NCI-H2196 (cell line): ENCODE measurements around the gene MAGI3.
"Not testable (repeated sequence)": the region's sequence is repeated elsewhere in the genome, so short reads cannot be mapped to it uniquely, and the experiment has no call there.

Experiments
- DNase-seq: peaks from one replicate; lab custom pipeline; 2025; ENCODE audit not compliant: unreplicated experiment; lab: John Stamatoyannopoulos, UW

MAGI3 gene

DNA sequence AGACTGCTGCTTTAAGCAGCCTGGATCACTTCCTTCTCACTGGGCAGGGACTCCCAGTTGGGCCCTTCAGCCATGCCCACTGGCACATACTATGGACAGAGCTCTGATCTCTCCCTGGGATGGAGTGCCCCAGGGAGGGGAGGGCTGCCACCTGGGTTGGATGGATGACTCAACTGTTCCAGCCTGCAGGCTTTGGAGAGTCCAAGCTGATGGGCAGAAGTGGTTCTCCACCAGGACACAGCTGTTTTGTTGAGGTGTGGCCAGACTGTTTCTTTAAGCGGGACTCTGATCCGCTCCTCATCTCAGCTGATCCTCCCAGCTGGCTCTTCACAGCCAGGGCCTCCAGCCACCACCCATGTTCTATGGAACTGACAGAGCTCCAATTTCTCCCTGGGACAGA is 166.9 kb downstream of the MAGI3 start:
- DNase-seq: no peak

- DNase-seq: no peak
Measured at GRCh38 chr1:113565621-113566020, 175.3 kb downstream of the MAGI3 start.

GRCh38 chr1:113567427-113567826 is 177.1 kb downstream of the MAGI3 start:
- no peak for DNase-seq

- DNase-seq: not testable (repeated sequence)
Measured at GRCh38 chr1:113575744-113576260, 185.5 kb downstream of the MAGI3 start.

GRCh38 chr1:113576271-113576670 is 186.0 kb downstream of the MAGI3 start:
- DNase-seq: no peak

DNA sequence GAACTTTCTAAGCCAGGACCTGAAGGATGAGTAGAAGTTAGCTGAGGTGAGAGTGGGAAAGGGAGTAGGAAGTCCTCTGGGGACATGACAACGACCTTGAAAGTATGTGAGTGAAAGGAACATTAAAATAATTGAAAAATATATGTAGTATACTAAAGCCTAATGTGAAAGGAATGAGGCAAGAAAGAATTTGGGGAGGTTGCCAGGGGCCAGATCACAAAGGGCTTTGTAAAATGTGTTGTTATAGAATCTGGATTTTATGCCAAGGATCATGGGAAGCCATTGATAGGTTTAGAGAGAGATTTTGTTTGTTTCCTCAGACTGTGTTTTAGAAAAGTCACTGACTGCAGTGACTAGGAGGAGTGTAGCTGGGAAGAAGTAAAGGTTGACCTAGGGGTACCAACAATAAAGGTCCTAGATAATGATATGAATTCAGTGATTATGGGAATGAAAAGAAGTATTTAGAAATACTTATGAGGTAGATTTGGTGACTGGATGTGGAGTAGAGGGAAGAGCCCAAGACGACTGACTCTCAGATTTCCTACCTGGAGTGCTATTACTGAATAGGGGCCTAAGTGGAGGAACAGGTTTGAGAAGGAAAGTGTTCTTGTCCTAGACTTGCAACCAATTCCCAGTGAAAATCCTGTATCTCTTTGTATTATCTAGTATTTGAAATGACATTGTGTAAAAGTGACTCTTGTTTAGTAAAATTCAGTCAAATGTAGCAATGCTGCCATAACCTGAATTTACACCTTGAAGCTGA is 189.1 kb downstream of the MAGI3 start:
- no peak for DNase-seq

GRCh38 chr1:113581323-113581722 is 191.0 kb downstream of the MAGI3 start:
- DNase-seq: no peak

GRCh38 chr1:113582084-113582483 is 191.8 kb downstream of the MAGI3 start:
- DNase-seq: no peak

DNA sequence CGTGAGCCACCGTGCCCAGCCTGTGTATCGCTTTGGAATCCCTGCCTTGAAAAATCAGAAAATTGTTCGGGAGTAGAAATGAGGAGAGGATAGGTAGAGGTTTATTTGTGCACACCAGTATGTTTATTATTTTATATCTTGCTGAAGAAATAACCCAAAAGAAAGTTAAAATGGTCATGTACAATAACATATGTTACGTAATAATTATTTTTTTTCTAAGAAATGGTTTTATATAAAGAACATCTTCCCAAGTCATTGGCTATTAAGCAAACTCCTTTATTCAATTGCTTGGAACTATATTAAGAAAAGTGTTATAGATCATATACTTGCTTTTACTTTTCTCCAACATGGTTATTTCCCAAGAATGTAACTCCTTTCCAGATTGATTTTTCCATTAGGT is 197.2 kb downstream of the MAGI3 start:
- no peak for DNase-seq

GRCh38 chr1:113592230-113592629 is 201.9 kb downstream of the MAGI3 start:
- no peak for DNase-seq

- no peak for DNase-seq
Measured at GRCh38 chr1:113593550-113594297, 203.4 kb downstream of the MAGI3 start.

GRCh38 chr1:113604466-113604865 is 214.2 kb downstream of the MAGI3 start:
- DNase-seq: not testable (repeated sequence)

- DNase-seq: no peak
Measured at GRCh38 chr1:113605146-113605545, 214.8 kb downstream of the MAGI3 start.

DNA sequence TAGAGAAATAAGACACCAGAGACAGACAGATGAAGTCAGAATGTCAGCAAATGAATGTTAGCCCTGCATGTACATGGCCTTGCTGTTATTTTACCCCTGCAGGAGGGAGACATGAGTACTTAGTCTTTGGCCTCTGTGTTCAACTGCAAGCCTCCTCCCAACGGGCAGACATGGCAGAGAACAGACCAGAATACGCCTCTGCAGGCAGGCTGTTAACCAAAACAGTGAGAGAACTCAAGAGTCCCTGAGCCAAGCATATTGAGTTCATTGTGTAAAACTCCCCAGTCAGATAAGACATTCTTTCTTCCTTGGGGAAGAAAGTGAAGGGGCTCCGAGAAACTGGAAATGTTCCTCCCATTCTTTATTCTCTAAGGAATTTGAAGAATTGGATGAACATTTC is 218.1 kb downstream of the MAGI3 start:
- no peak for DNase-seq

GRCh38 chr1:113610372-113610771 is 220.1 kb downstream of the MAGI3 start:
- DNase-seq: no peak

- no peak for DNase-seq
Measured at GRCh38 chr1:113615425-113615824, 225.1 kb downstream of the MAGI3 start.

- no peak for DNase-seq
Measured at GRCh38 chr1:113616156-113616555, 225.8 kb downstream of the MAGI3 start.

GRCh38 chr1:113617438-113618141 is 227.3 kb downstream of the MAGI3 start:
- no peak for DNase-seq

DNA sequence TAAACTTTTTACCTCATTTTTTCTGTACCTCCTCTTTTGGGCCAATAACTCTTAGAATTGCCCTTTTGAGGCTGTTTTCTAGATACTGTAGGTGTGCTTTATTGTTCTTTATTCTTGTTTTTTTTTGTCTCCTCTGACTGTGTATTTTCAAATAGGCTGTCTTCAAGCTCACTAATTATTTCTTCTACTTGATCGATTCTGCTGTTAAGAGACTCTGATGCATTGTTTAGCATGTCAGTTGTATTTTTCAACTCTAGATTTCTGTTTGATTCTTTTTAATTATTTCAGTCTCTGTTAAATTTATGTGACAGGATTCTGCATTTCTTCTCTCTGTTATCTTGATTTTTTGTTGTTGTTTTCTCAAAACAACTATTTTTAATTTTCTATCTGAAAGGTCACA is 238.7 kb downstream of the MAGI3 start:
- DNase-seq: no peak

DNA sequence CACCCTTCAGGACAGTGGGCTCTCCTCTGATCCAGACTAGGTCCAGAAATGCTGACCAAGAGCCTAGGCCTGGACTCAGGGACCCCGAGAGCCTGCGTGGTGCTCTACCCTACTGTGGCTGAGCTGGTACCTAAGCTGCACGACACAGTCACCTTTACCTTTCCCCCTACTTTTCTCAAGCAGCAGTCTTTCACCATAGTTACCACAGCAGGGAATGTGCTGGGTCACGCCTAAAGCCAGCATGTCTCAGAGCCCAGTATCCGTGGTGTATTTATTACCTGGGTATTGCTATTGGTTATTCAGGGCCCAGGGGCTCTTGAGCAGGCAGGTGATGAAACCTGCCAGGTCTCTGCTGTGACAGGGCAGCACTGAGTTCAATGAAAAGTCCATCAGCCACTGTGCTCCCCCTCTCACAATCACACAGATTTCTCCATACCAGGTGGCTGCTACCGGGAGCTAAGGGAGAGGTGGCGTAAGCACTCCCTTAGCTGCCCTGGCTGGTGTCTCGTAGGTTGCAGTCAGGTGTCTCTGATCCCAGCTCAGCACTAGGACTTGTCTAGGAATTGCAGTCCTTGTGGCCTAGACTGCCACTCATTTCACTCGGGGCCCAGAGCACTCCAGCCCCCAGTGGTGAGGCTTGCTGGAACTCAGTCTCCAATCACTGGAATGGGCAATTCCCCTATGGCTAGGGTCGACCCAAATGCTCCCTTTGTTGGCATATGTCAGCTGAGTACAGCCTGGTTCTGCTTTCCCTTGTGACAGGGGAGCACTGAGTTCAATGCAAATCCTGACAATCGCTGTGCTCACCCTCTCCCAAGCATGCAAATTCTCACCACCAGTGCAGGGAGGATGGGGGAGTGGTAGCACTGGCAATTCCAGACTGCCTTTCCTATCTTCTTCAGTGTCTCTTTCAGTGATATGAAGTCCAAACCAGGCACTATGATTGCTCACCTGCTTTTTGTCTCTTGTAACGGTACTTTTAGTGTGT is 240.3 kb downstream of the MAGI3 start:
- DNase-seq: no peak
